22Rv1 (cell line): Measurements from ENCODE around the gene LMO7.
"Not testable (repeated sequence)": the region's sequence is repeated elsewhere in the genome, so short reads cannot be mapped to it uniquely, and the experiment has no call there.

ENCODE experiments used
- CTCF ChIP-seq: fragments of 450-650 bp; IDR thresholded peaks from 2 replicates; pipeline ENCODE4 v1.5.1; 2017; ENCODE audit warnings: mild to moderate bottlenecking
- ZFX ChIP-seq: fragments of 450-650 bp; IDR thresholded peaks from 2 replicates; pipeline ENCODE4 v1.6.1; 2017; ENCODE audit warnings: antibody characterized with exemption, borderline replicate concordance

- TF ChIP-seq CTCF, ZFX: not testable (repeated sequence)
These were observed 157.0 kb downstream of the LMO7 start for GRCh38 chr13:75793188-75793567.
